Right renal pelvis (tissue), 4 donors: ENCODE measurements around the gene FAM83G. TPM values are rescaled to one million over a fixed set of nuclear protein-coding genes. Genes with fewer than 3 reads are reported as not detected.
"Not testable (repeated sequence)": the region's sequence is repeated elsewhere in the genome, so short reads cannot be mapped to it uniquely, and the experiment has no call there.

Source experiments
- DNase-seq, 4 donors: peaks; one replicate each; pipeline ENCODE4 v3.0.0-alpha.2; 2013; ENCODE audit warnings: low read depth in 4 of 4, low spot score in 3 of 4, missing footprints in 1 of 4
- polyA plus RNA-seq, 4 donors: library from polyadenylated mRNA; unstranded; fragments of 120-200 nt; gene quantifications; one replicate each; pipeline ENCODE4 v1.2.1, GENCODE V29; 2013; ENCODE audit not compliant: insufficient read length in 4 of 4

Gene FAM83G, protein sequence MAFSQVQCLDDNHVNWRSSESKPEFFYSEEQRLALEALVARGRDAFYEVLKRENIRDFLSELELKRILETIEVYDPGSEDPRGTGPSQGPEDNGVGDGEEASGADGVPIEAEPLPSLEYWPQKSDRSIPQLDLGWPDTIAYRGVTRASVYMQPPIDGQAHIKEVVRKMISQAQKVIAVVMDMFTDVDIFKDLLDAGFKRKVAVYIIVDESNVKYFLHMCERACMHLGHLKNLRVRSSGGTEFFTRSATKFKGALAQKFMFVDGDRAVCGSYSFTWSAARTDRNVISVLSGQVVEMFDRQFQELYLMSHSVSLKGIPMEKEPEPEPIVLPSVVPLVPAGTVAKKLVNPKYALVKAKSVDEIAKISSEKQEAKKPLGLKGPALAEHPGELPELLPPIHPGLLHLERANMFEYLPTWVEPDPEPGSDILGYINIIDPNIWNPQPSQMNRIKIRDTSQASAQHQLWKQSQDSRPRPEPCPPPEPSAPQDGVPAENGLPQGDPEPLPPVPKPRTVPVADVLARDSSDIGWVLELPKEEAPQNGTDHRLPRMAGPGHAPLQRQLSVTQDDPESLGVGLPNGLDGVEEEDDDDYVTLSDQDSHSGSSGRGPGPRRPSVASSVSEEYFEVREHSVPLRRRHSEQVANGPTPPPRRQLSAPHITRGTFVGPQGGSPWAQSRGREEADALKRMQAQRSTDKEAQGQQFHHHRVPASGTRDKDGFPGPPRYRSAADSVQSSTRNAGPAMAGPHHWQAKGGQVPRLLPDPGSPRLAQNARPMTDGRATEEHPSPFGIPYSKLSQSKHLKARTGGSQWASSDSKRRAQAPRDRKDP
- polyA plus RNA-seq = 1 to 10 TPM; 6.9 to 8.5 (median 7.4) TPM

DNA sequence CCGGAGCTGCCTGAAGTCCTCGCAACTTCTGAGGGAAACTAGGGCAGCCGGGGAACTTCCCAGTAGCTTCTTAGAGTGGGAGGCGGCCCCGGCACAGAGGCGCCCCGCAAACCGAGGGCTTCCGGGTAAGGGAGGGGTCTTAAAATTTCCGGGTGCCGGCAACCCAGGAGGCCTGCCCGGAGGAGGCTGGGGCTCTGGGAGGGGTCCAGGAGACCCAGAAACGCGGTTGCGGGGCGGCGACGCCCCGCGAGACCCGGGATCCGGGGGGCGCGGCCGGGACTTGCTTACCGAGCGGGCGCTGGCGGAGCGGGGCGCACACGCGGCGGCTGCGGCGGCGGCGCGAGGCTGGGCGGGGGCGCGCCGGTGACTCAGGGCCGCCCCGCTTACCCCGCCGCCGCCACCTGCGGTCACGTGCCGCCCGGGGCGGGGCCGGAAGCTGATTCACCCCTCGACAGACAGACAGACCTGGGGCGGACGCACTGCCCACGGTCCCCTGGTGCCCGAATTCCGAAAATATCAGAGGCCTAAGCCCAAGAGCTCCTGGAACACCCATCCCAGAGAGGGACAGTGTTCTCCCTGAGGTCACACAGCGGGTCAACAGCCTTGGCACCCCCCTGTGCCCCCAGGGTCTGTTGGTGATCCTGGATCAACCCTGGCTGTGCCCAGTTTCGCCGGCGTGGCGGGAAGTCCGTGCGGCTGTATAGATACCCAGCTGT is at the start of gene FAM83G:
Gene FAM83G (minus strand): TSS at position 344 of the 716 bp plus-strand sequence. CDS start 723 bp downstream, outside the sequence.
- DNase-seq = no peak

DNA sequence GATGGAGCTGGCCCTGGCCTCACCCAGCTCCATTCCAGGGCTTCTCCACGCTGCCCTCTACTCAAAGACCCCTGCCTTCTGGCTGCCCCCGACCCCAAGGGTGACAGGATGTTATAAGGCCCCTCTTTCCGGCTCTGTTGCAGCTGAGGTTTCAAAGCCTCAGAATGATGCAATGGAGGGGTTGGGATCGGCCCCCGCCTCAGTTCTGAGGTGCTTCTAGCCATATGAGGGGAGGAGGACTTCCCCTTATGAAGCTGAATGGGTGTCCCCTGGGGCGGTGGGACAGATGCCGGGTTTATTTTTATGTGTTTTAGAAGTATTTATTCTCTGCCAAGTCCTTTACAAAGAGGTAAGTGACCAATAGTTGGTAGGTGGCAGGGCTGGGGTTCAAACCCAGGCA is 44.3 kb upstream of the FAM83G start:
- DNase-seq = not testable (repeated sequence)

DNA sequence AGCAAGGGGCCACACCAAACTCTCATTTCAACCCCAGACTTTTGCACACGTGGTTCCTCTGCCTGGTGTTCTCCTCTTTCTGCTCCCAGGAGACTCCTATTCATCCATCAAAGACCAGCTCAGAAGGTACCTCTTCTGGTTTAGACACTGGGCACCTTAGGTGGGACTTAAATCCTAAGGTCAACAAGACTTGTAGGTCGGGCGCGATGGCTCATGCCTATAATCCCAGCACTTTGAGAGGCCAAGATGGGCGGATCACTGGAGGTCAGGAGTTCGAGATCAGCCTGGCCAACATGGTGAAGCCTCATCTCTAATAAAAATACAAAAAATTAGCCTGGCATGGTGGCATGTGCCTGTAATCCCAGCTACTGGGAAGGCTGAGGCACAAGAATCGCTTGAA is 42.9 kb upstream of the FAM83G start:
- DNase-seq = not testable (repeated sequence)

DNA sequence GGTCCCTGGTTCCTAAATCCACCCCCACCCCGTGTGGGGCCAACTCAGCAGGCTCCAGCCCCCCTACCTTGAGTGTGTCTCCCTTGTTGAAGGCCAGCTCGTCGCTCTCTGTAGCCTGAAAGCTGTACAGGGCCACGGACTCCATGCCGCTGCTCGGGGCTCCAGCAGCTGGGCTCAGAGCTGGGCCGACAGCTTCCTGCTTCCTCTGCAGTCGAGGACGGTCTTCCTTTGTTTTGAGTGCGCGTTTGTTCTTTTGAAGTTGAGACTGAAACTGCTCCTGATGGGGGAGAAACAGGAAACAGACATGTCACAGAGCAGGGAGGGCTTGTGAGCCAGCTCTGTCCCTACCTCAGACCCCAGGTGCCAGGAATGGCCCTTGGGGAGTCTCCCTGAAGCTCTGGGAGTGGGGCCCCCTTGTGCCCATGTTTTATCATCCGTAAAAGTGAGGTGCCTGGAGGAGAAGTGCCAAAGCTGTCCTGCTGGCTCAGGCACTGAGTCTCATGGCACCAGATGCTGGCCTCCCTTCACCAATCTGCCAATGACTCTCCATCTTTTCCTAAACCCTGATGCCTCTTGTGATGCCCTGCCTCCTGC is 42.3 kb upstream of the FAM83G start, which contains the start of gene GRAP:
Gene GRAP (minus strand): TSS at position 176 of the 594 bp plus-strand sequence. CDS start 31 bp downstream, at position 145.
- not testable (repeated sequence) for DNase-seq

DNA sequence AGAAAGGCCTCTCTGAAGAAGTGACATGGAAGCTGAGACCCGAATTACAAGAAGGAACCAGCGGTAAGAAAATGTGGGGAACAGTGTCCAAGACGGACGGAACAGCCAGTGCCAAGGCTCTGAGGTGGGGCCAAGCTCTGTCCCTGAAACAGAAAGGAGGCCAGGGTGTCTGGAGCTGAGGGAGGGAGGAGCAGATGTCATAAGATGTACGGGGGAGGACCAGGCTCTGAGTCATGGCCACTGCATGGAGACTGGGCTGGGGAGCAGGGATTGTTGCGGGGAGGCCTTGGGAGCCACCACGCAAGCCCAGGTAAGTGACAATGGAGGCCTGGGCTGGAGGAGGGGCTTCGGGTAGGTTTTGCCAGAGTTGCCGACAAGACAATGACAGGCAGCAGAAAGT is 40.1 kb upstream of the FAM83G start:
- not testable (repeated sequence) for DNase-seq

DNA sequence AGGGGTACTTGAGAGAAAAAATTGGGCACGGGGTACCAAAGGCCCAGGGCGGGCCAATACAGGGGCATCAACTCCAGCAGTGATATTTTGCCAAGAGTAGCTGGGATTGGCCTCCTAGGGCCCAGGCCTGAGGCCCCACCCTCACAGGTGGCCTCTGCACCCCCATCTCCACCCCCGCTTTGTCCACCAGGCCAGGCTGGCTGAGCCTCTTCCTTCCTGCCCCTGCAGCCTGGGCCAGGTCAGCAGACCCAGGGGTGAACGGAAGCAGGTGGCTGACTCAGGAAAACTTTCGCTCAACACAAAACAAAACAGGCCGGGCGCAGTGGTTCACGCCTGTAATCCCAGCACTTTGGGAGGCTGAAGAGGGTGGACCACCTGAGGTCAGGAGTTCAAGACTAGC is 38.5 kb upstream of the FAM83G start:
- DNase-seq = not testable (repeated sequence)

DNA sequence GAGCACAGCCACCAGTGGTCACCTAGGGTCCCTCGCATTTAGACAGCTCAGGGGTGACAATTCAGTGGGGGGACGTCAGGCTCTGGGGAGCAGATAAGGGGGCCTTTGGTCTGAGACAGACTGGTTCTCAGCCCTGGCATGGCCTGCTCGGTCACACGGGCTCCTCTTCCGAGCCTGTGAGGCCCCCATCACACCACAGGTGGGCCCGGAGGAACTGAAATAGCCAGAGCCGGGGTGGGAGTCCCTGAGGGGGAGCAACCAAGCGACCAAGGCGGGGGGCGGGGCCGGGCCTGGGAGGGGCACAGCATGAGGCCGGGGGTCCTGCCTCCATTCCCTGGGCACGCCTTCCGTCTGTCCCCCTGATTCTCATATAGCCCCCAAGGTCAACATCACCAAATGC is 37.8 kb upstream of the FAM83G start:
- DNase-seq = not testable (repeated sequence)

DNA sequence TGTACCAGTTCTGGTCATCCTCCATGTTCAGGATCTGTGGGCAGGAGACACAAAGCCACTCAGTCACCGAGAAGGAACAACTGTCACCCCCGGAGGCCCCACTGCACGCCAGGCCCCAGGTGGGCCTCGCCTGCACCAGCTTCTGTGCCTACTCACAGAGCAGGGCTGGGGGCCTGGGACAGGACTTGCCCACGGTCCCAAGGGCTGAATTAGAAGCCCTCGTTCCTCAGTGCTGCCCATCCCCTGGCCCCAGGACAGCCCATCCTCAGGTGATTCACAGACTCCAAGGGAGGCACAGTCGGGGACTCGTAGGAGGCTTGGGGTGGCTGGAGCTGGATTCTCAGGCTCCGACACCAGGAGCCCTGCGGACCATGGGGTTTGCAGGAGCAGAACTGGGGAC is 37.3 kb upstream of the FAM83G start:
- DNase-seq = not testable (repeated sequence)

DNA sequence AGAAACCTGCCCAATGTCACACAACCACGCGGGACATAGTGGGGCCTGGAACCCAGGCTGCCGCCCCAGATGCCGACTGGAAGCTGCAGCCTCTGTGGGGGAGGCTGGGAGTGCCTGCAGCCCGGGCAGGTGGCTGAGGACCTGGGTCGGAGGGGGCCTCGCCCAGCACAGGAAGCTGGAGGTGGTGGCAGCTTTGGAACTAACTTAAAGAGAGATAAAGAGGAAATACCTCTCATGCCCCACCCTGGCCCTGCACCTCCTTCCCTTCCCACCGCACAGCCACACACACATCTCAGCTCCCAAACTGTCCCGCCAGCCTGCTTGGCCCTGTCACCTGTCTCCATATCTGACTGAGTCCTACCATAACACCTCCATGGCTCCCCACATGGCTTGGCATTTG is 35.8 kb upstream of the FAM83G start:
- DNase-seq = not testable (repeated sequence)

DNA sequence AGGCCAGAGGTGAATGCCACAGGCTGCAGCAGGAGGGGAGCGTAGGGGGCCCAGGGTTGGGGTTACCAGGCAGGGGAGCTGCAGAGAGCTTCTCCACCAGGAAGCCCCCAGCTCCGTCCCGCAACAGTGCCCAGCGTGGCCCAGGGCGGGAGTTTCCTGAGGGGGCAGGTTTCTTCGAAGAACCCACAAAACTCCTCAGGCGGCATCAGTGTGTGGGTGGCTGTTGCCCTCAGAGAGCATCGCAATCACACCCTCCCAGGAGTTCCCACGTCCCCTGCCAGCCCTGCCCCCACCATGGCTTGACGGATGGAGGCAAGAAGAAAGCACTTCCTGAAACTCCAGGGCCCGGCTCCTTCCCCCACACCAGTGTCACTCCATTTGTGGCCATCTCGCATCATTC is 34.2 kb upstream of the FAM83G start:
- DNase-seq = not testable (repeated sequence)

DNA sequence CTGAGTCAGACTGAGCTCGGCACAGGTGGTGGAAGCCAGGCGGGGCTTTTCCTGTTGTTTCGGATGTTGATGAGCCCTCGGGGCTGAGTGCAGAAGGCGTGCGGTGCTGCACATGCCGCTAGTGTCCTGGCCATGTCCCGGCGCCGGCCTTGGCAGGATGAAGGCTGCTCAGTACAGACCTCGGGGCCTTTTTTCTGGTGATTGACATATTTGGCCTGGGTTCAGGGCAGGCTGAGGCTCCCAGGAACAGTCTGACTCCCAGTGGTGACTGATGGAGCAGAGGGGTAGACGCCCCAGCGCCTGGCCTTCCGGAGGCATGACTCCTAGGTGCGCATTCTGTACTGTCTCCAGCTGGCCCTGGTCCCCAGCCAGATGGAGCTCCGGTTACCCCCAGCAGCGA is 33.4 kb upstream of the FAM83G start:
- not testable (repeated sequence) for DNase-seq

DNA sequence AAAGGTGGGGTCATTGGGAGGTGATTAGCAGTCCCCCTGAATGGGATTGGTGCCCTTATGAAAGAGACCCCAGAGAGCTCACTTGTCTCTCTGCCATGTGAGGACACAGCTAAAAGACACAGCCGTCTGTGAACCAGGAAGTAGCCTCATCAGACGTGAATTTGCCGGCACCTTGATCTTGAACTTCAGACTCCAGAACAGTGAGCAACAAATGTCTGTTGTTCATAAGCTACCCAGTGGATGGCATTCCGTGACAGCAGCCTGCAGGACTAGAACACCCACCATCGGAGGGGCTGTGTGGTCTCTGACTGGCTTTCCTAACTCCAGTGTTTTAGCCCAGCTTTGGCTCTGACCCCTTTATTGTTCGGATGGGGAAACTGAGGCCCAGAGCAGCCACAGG is 33.0 kb upstream of the FAM83G start:
- not testable (repeated sequence) for DNase-seq

DNA sequence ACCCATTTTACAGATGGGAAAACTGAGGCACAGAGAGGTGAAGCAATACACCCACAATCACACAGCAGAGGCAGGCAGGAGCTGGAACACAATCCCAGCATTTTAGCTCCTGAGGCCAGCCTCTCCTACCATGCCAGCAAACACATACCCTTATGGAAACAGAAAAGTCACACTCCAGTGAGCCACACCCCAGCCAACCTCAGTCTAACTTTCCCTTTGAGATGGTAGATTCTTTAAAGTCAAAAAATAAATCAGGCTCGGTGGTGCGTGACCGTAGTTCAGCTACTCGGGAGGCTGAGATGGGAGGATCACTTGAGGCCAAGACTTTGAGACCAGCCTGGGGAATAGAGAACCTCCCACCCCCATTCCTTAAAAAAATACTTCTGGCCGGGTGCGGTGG is 31.6 kb upstream of the FAM83G start:
- not testable (repeated sequence) for DNase-seq

DNA sequence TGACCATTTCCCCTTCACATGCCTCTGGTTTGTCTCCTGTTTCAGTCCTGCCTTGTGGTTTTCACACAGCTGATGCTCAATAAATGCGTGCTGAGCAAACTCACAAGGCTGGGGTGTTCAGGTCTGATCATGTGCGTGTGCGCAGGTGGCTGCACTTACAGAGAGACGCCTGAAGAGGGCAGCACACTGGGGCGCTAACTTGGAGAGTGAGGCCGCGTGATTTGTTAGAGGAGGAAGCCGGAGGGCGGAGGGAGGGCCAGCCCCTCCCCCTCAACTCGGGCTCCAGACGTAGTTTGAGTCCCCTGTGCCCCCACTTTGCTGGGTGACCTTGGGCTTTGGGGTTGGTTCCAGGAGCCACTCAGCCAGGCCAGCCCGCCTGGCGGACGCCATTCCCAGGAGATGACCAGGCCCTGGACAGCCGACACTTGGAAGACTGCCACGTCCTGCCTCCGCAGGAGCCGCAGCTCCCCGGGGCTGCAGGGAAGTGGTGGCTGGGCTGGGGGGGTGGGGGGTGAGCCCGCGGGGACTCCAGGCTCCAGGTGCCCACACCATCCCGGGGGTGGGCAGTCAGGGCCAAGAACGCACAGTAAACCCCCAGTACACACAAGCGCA is 27.9 kb upstream of the FAM83G start:
- DNase-seq = not testable (repeated sequence)

DNA sequence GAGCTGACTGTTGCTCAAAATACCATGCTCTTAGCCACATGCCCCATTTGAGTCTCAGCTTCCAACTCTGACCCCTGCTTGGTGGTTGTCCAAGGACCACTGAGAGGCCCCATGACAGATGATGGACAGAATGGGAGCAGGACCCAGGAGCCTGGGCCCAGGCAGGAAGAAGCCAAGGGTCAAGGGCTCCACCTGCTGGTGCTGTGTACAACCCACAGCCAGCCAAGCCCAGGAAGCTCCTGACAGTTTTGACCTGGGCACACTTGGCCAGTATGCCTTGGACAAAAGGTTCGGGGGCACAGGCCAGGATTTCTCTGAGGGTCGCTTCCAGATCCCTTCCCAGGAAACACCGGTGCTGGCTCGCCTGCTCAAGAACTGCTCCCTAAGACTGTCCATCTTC is 27.2 kb upstream of the FAM83G start:
- not testable (repeated sequence) for DNase-seq

DNA sequence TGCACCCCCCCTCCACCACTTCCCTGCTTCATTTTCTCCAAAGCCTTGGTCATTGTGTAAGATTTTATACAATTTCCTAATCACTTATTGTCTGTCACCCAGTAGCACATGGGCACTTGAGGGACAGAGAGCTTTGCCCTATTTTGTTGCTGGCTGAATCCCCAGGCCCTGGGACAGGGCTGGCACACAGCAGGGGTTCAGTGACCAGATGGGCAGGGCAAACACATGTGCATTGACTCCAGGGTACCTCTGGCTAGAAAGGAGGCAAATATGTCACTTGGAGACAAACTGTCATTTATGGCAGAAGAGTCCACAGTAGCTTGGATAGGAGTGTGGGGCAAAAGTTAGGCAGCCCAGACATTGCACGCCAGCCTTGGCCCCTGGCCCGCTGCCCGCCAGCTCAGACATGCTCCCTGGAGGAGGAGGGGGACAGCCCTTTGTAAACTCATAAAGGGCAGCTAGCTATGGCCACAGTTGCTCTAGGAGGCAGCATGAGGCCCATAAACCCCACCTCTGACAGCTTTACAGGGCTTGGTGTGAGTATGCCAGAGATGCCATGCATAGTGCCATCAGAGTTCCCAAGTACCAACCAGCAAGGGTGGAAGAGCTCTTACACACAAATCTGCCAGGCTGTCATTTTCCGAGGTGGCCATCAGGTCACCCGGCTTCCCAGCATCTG is 26.3 kb upstream of the FAM83G start:
- DNase-seq = not testable (repeated sequence)

DNA sequence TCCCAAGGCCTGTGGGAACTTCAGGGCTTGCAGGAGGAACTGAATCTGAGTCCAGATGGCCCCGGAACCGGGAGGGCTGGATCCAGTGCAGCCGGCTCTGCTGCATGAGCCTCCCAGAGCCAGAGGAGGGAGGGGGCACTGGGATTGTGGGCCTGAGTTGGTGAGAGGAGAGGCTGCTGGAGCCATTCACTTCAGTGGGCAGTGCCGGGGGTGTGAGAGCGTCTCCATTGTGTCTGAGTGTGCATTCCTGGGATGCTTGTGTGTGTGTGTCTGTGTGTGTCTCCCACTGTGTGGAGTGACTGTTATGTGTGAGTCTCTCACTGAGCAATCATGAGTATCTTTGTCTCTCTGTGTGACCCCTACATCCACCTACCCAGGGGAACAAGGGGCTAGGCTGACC is 25.2 kb upstream of the FAM83G start:
- not testable (repeated sequence) for DNase-seq

DNA sequence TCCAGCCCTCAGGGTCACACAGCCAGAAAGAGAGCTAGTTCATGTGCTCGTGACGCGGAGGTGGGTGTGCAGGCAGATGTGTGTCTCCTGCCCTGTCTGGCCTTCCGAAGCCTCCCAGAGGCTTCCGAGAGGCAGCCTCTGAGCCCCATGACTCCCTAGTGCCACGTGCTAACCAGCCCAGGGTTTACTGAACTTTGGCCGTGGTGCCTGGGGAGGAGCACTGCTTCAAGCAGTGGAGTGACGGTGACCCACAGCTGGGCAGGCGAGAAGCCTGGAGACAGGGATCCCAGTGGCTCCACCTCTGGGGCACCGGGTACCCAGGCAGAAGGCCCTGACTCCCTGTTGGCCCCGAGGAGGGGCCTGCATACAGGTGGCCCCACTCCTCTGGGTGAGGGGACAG is 24.1 kb upstream of the FAM83G start:
- not testable (repeated sequence) for DNase-seq
